PC-3 (cell line): ENCODE data around the gene USP15.

Experiments used
- CTCF ChIP-seq: fragments of 300-600 bp; sonication (generic); conservative IDR thresholded peaks from 2 replicates; pipeline ENCODE4 v1.5.1; 2017; ENCODE audit warnings: antibody characterized with exemption, low read depth, mild to moderate bottlenecking, low read length
- EZH2 ChIP-seq: fragments of 300-600 bp; sonication (generic); IDR thresholded peaks from one replicate; pipeline ENCODE4 v1.6.1; 2017; ENCODE audit warnings: antibody characterized with exemption, mild to moderate bottlenecking, low read length; ENCODE audit not compliant: unreplicated experiment
- EZH2phosphoT487 ChIP-seq: fragments of 300-600 bp; sonication (generic); IDR thresholded peaks from 2 replicates; pipeline ENCODE4 v1.6.1; 2018; ENCODE audit warnings: mild to moderate bottlenecking, antibody characterized with exemption, low read length, borderline replicate concordance

GRCh38 chr12:62290846-62291245 is 30.6 kb downstream of the USP15 start:
- no peak for TF ChIP-seq CTCF
- TF ChIP-seq EZH2, result no peak
- no peak for TF ChIP-seq EZH2phosphoT487
